UCSD-AML1 (cell line): ENCODE measurements around the gene MTIF3.

ENCODE experiments used
- DNase-seq: peaks from one replicate; lab custom pipeline; 2025; ENCODE audit not compliant: unreplicated experiment; lab: John Stamatoyannopoulos, UW

Gene MTIF3

DNA sequence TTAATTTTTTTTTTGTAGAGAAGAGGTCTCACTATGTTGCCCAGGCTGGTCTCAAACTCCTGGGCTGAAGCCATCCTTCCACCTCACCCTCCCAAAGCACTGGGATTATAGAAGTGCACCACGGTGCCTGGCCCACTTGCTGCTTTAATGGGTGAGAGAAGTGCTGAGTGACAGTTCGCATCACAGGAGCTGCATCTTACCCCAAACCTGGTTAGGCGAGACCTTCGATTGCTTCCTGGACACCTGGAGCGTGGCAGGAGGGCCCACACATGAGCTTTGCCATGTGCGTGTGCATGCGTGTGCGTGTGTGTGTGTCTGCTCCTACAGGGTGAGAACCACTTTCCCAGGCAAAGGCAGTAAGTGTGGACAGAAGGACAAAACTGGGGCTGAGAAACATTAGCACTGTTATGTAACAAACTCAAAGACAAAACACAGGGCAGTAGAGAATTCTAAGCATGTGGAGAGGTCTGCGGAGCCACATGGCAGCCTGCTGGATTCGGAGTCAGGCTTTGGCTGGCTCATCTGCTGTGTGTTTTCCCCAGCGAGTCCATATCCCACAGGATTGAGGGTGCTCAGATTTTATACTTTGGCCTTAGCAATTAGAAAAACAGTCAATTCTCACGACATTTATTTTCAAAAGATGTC lies 11.7 kb upstream of the MTIF3 start:
- DNase-seq = no peak

- DNase-seq = no peak
These were observed 5.0 kb upstream of the MTIF3 start for GRCh38 chr13:27455331-27455855.

GRCh38 chr13:27450921-27451471 lies 632 bp upstream of the MTIF3 start:
- DNase-seq = peak; percentile 50

GRCh38 chr13:27449081-27449603 lies 1.2 kb downstream of the MTIF3 start:
- no peak for DNase-seq

- no peak for DNase-seq
These were observed 2.1 kb downstream of the MTIF3 start for GRCh38 chr13:27448308-27448707.

DNA sequence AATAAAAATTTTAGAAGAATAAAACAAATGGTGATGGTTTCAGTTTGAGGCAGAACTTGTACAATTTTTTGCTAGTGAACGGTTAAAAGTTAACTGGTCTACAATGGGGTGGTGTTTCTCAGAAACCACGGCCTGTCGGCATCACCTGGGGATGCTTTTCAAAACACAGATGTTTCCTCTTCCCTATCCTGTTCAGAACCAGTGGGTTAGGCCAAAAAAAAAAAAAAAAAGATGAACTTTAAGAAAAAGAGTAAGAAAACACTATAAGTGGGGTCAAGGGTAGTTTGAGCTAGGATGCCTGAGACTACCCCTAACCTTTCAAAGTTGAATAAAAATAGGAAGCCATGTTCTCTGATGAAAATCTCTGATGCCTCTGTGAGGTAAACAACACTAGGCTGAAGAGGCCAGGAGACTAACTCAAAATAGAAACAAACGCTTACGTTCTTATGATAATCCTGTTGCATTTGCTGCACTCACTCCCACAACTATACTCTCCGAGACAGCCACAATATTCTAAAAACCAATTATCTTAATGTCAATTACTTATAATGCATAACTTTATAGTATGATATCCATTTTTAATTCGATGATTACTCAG lies 3.3 kb downstream of the MTIF3 start:
- DNase-seq = peak; percentile 39

DNA sequence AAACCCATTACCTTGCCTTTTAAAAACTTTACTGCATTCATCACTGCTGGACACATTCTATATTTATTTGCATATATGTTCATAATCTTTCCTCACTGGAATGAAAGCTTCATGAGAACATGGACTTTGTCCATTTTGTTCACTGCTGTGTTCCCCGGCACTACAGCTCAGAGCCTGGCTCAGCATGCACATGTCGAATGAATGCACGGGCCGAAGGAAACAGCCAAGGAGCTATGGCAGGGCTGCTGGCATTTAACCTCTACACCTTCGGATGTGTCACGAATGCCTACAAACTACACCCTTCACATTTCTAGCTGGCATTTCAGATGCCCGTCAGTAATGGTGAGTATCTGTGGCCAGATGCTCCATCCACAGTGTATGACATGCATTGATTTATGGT lies 7.6 kb downstream of the MTIF3 start:
- DNase-seq = no peak

DNA sequence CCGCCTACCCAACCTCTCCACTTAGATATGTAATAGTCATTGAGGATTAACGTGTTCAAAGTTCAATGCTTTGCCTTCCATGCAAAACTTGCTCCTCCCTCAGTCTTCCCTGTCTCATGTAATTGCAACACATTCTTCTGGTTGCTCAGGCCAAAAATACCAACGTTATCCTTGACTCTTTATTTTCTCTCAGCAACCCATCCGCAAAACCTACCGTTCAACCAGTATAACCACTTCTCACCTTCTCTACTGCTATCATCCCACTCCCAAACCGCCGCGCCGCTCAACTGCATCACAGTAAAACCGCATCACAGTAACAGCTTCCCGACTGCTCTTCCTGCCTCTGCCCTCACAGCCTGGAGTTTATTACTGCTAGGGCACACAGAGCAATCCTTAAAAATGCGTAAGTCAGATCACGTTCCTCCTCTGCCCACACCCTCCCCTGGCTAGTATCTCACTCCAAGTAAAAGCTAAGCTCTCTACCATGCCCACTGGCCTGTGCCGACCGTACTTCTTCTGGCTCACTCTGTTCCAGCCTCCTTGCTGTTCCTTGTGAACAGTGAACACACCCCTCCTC lies 8.2 kb downstream of the MTIF3 start:
- no peak for DNase-seq

- DNase-seq = no peak
These were observed 10.0 kb downstream of the MTIF3 start for GRCh38 chr13:27440408-27440807.

DNA sequence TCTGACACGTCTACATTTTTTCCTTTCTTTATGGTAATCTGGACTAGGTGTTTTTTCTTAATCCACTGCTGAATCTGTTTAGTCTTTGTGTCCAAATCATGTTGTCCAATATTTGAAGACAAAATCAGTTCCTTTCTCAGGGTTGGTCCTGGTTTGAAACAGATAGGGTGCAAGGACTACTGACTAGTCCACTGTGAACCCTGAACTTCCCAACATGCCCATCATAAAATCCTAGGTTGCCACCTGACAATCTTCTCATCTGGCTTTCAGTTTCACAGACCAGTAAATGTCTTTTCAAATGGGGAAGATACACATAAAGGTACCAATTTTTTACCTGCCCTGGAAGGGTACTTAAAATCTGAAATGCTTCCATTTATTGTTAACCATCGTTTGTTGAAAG lies 13.2 kb downstream of the MTIF3 start:
- no peak for DNase-seq

DNA sequence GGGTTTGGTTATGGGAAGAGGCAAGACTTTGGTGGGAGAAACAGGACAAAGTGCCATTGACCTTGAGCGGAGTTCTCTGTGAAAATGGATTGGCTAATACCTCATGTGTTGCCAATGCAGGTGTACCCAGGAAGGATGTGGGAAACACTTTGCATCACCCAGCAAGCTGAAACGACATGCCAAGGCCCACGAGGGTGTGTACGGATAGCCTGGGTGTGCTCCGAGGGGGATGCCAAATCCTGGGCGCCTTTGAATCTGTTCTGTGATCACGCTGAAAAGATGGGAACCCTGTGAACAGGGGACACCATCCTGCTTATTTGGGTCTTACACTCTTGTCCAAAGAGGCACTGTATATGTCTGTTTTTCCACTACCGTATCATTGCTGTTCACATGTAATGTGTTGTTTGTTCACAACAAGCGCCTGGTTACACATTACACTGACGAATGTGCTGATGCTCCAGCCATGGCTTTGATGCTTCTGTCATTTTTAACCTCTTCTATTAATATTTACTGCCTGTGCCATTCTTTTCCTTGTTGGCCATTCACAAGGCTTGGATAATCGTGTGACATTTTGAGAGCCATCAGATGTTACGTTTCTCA lies 17.7 kb downstream of the MTIF3 start:
- no peak for DNase-seq

GRCh38 chr13:27432180-27432579 lies 18.2 kb downstream of the MTIF3 start:
- no peak for DNase-seq

- DNase-seq = no peak
These were observed 22.2 kb downstream of the MTIF3 start for GRCh38 chr13:27428160-27428559.

- no peak for DNase-seq
These were observed 22.7 kb downstream of the MTIF3 start for GRCh38 chr13:27427641-27428040.

- DNase-seq = peak; percentile 80
These were observed 24.3 kb downstream of the MTIF3 start for GRCh38 chr13:27425918-27426630.

GRCh38 chr13:27425158-27425917 lies 25.0 kb downstream of the MTIF3 start:
- DNase-seq = no peak

- DNase-seq = peak; percentile 92
These were observed 25.9 kb downstream of the MTIF3 start, which contains the start of gene GTF3A for GRCh38 chr13:27424246-27425157. GTF3A (plus strand) TSS chr13:27424619.

DNA sequence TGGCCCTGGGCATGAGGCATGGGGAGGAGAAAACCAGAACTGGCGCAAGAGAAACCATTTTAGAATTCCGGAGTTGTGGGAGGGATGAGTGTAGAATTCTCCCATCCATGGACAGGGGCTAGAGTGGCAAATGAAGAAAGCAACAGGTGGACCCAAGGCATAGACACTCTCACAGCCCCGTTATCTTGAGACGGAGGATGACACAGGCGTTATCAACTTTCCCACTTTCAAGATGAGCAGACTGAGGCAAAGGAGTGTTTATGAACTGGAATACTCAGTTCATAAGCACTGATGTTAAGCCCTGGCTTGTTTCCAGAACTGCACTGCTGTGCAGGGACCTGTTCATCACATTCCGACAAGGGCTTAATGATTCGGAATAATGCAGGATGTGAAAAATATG lies 27.0 kb downstream of the MTIF3 start:
- no peak for DNase-seq
